HEK293T (cell line): Measurements from ENCODE around the gene SOX18.

ENCODE experiments used
- BHLHE40 ChIP-seq: fragments of 450-650 bp; IDR thresholded peaks from 2 replicates; pipeline ENCODE4 v1.6.1; 2016; ENCODE audit warnings: mild to moderate bottlenecking, moderate library complexity, borderline replicate concordance
- FOXA1 ChIP-seq: fragments of 450-650 bp; IDR thresholded peaks from 2 replicates; pipeline ENCODE4 v1.6.1; 2016; ENCODE audit warnings: mild to moderate bottlenecking
- FOXK2 ChIP-seq: fragments of 450-650 bp; IDR thresholded peaks from 2 replicates; pipeline ENCODE4 v1.6.1; 2016; ENCODE audit warnings: mild to moderate bottlenecking
- FOXM1 ChIP-seq: fragments of 450-650 bp; IDR thresholded peaks from 2 replicates; pipeline ENCODE4 v1.6.1; 2017; ENCODE audit warnings: mild to moderate bottlenecking, borderline replicate concordance
- LEF1 ChIP-seq: fragments of 450-650 bp; IDR thresholded peaks from 2 replicates; pipeline ENCODE4 v1.6.1; 2017; ENCODE audit warnings: mild to moderate bottlenecking, borderline replicate concordance
- SP1 ChIP-seq: fragments of 450-650 bp; IDR thresholded peaks from 2 replicates; pipeline ENCODE4 v1.6.1; 2017
- SUZ12 ChIP-seq: fragments of 450-650 bp; IDR thresholded peaks from 2 replicates; pipeline ENCODE4 v1.6.1; 2016; ENCODE audit warnings: mild to moderate bottlenecking
- TARDBP ChIP-seq: fragments of 450-650 bp; IDR thresholded peaks from 2 replicates; pipeline ENCODE4 v1.6.1; 2016
- ZNF384 ChIP-seq: fragments of 450-650 bp; IDR thresholded peaks from 2 replicates; pipeline ENCODE4 v1.6.1; 2016

DNA sequence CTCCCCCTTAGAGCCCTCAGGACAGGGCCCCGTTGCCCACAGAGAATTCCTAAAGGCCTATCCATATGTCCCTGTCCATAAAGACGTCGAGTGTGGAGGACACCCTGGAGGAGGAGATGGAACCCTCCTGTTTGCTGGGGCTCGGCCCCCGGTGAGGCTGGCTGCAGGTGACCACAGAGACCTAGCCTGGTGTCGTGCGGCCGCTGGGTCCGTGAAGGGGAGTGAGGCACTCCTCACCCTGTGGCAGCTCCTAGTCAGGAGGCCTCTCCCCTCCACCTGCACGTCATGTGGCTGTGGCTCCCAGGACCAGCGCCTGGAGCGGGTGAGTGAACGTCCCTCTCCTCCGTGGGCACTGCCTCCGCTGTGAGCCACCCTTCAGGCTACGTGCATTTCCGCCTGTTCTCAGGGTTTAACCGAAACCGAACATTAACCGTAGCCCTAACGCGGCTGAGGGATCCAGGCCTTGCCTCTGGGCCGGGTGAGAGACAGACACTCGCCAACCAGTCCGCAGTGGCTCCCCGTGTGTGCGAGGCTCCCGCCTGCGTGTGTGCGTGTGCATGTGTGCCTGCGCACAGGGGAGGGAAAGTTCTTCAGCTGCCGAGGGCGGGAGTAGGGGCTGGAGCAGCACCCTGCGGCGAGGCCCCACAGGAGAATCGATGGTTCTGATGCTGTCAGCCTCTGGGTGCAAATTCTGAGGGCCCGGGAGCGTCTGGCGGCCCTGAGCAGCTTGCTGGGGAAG is 7.6 kb upstream of the SOX18 start:
- no peak for TF ChIP-seq BHLHE40
- TF ChIP-seq FOXK2 = no peak
- no peak for TF ChIP-seq SUZ12
- TF ChIP-seq FOXM1 = no peak
- no peak for TF ChIP-seq ZNF384
- no peak for TF ChIP-seq TARDBP
- no peak for TF ChIP-seq SP1
- TF ChIP-seq FOXA1 = no peak
- TF ChIP-seq LEF1 = no peak
